ENCODE measurements around the gene DUS2.

DNA sequence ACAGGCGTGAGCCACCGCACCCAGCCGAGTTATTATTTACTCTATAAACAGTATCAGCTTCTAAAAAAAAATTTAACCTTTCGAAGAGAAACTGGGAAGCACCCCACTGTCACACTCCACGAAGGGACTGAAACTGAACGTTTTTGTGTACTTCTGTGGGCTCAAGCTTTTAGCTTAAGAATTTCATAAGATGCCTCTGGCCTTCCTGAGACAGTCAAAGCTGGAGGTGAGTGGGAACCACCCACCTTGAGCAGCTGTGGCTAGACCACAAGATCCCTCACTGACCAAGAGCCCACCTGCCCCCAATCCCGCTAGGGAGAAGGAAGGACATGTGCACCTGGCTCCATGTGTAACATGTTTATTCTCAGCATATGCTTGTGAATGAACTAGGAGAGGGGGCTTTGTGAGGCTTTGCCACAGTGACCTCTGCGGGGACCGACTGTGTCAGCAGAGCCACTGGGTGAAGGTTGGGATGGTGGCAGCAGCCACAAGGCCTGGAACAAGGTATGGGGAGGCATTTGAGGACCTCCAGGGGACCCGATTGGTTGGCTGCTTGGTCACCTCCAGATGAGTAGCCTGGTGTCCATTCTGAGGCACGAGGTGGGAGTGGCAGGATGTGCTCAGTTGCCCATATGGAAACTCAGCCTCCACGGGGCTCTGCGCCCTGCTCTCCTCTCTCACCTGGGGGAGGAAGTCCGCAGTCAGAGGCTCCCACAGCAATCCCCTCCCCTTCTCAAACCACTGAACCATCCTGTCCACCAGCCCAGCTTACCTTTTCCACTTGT, 47.6 kb upstream of the DUS2 start:
- TF ChIP-seq, protein P1, sequence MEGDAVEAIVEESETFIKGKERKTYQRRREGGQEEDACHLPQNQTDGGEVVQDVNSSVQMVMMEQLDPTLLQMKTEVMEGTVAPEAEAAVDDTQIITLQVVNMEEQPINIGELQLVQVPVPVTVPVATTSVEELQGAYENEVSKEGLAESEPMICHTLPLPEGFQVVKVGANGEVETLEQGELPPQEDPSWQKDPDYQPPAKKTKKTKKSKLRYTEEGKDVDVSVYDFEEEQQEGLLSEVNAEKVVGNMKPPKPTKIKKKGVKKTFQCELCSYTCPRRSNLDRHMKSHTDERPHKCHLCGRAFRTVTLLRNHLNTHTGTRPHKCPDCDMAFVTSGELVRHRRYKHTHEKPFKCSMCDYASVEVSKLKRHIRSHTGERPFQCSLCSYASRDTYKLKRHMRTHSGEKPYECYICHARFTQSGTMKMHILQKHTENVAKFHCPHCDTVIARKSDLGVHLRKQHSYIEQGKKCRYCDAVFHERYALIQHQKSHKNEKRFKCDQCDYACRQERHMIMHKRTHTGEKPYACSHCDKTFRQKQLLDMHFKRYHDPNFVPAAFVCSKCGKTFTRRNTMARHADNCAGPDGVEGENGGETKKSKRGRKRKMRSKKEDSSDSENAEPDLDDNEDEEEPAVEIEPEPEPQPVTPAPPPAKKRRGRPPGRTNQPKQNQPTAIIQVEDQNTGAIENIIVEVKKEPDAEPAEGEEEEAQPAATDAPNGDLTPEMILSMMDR (IDR thresholded peaks at IDR 0.05): no peak
- no peak for TF ChIP-seq POLR2AphosphoS5 (IDR thresholded peaks at IDR 0.05; ENCODE audit: low read depth, low read length)
- TF ChIP-seq REST (IDR thresholded peaks at IDR 0.05; ENCODE audit: insufficient read depth in 1 of 2, low read depth in 2 of 2, low read length in 1 of 2): no peak

Data from Panc1 (cell line).